ENCODE measurements around the gene DPP4.

The DPP4 gene

GRCh38 chr2:162085090-162085891, 11.3 kb upstream of the DPP4 start:
- no peak for DNase-seq (ENCODE audit: low read depth)

- DNase-seq (ENCODE audit: low read depth), result no peak
These were observed 10.5 kb upstream of the DPP4 start for GRCh38 chr2:162084536-162084935.

- no peak for DNase-seq (ENCODE audit: low read depth)
These were observed 8.7 kb upstream of the DPP4 start for GRCh38 chr2:162082681-162083080.

- DNase-seq (ENCODE audit: low read depth), result no peak
These were observed 8.0 kb upstream of the DPP4 start for GRCh38 chr2:162082036-162082435.

GRCh38 chr2:162079514-162079913, 5.5 kb upstream of the DPP4 start:
- no peak for DNase-seq (ENCODE audit: low read depth)

GRCh38 chr2:162075689-162076132, 1.7 kb upstream of the DPP4 start:
- no peak for DNase-seq (ENCODE audit: low read depth)

- DNase-seq (ENCODE audit: low read depth), result no peak
These were observed 1.1 kb upstream of the DPP4 start for GRCh38 chr2:162074928-162075688.

GRCh38 chr2:162074632-162074895, 549 bp upstream of the DPP4 start:
- DNase-seq (ENCODE audit: low read depth), result no peak

- DNase-seq (ENCODE audit: low read depth), result no peak
These were observed 783 bp downstream of the DPP4 start for GRCh38 chr2:162072976-162073887.

- DNase-seq (ENCODE audit: low read depth), result no peak
These were observed 1.8 kb downstream of the DPP4 start for GRCh38 chr2:162072181-162072702.

GRCh38 chr2:162071001-162071400, 3.0 kb downstream of the DPP4 start:
- DNase-seq (ENCODE audit: low read depth), result no peak

- no peak for DNase-seq (ENCODE audit: low read depth)
These were observed 3.6 kb downstream of the DPP4 start for GRCh38 chr2:162070228-162070936.

GRCh38 chr2:162069267-162069903, 4.6 kb downstream of the DPP4 start:
- no peak for DNase-seq (ENCODE audit: low read depth)

GRCh38 chr2:162067596-162067995, 6.4 kb downstream of the DPP4 start:
- DNase-seq (ENCODE audit: low read depth), result no peak

- no peak for DNase-seq (ENCODE audit: low read depth)
These were observed 8.2 kb downstream of the DPP4 start for GRCh38 chr2:162065767-162066166.

GRCh38 chr2:162063899-162064298, 10.1 kb downstream of the DPP4 start:
- DNase-seq (ENCODE audit: low read depth), result no peak

GRCh38 chr2:162063281-162063680, 10.7 kb downstream of the DPP4 start:
- no peak for DNase-seq (ENCODE audit: low read depth)

- DNase-seq (ENCODE audit: low read depth), result no peak
These were observed 11.5 kb downstream of the DPP4 start for GRCh38 chr2:162062559-162062958.

- DNase-seq (ENCODE audit: low read depth), result no peak
These were observed 13.0 kb downstream of the DPP4 start for GRCh38 chr2:162061021-162061420.

- DNase-seq (ENCODE audit: low read depth), result no peak
These were observed 13.5 kb downstream of the DPP4 start for GRCh38 chr2:162060532-162060931.

- DNase-seq (ENCODE audit: low read depth), result no peak
These were observed 14.9 kb downstream of the DPP4 start for GRCh38 chr2:162058973-162059668.
